Stimulated activated CD8-positive, alpha-beta memory T cell treated with anti-CD3 and anti-CD28 coated beads, Interleukin-15, amount 100 ng/mL, for 4 hours (primary cell): ENCODE results near the gene PCDH7.

Source experiments
- DNase-seq, 2 donors: peaks; one replicate each; pipeline ENCODE4 v3.0.0-alpha.2; 2020; ENCODE audit warnings: low read depth in 2 of 2

The PCDH7 gene

GRCh38 chr4:30720021-30720660, at the start of gene PCDH7:
TSS of gene PCDH7 (plus strand) at chr4:30720369. CDS start at chr4:30721423, 1,054 bp downstream.
- no peak for DNase-seq

- DNase-seq, result no peak
These were observed 48.2 kb upstream of the PCDH7 start for GRCh38 chr4:30671926-30672448.

GRCh38 chr4:30696191-30696590, 24.0 kb upstream of the PCDH7 start:
- DNase-seq, result no peak

GRCh38 chr4:30714408-30715031, 5.6 kb upstream of the PCDH7 start:
- no peak for DNase-seq

GRCh38 chr4:30716158-30716557, 4.0 kb upstream of the PCDH7 start:
- no peak for DNase-seq

- DNase-seq, result no peak
These were observed 3.4 kb upstream of the PCDH7 start for GRCh38 chr4:30716681-30717207.

GRCh38 chr4:30717208-30718020, 2.8 kb upstream of the PCDH7 start:
- DNase-seq, result no peak

GRCh38 chr4:30718021-30718542, 2.1 kb upstream of the PCDH7 start:
- DNase-seq, result no peak

- DNase-seq, result no peak
These were observed 1.3 kb upstream of the PCDH7 start for GRCh38 chr4:30718641-30719453.

- no peak for DNase-seq
These were observed 632 bp upstream of the PCDH7 start for GRCh38 chr4:30719454-30720020.

- DNase-seq, result no peak
These were observed 554 bp downstream of the PCDH7 start for GRCh38 chr4:30720661-30721184.

GRCh38 chr4:30721185-30722091, 1.3 kb downstream of the PCDH7 start:
- no peak for DNase-seq

- DNase-seq, result no peak
These were observed 1.9 kb downstream of the PCDH7 start for GRCh38 chr4:30722092-30722358.

- DNase-seq, result no peak
These were observed 2.4 kb downstream of the PCDH7 start for GRCh38 chr4:30722359-30723200.

- no peak for DNase-seq
These were observed 3.2 kb downstream of the PCDH7 start for GRCh38 chr4:30723201-30723955.

GRCh38 chr4:30724247-30724646, 4.1 kb downstream of the PCDH7 start:
- DNase-seq, result no peak

- no peak for DNase-seq
These were observed 5.4 kb downstream of the PCDH7 start for GRCh38 chr4:30725562-30725961.

- DNase-seq, result no peak
These were observed 6.0 kb downstream of the PCDH7 start for GRCh38 chr4:30726090-30726675.
